Measurements from ENCODE around the gene SSBP2. TPM values are rescaled to one million over a fixed set of nuclear protein-coding genes. Genes with fewer than 3 reads are reported as not detected.

Gene SSBP2
- total RNA-seq, 1 donor from 2014 or later: 146 TPM

DNA sequence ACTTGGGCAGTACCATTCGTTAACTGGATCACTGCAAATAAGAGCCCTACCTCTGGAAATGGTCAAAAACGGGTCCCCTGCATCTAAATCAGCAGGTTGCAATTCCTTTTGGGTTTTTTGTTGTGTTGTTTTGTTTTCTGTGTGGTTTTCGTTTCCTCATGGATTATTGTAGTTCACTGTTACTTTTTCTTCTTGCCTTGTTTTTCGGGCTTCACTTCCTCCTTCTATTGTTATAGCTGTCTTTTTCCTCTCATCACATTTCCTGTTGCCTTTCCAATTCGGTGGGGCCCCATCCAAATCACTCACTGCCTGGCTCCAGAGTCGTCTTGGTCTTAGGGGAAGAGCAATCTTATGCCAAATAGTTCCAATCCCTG lies 8.7 kb upstream of the SSBP2 start:
- Mint-ChIP-seq H3K27ac (ENCODE audit: unreplicated experiment) (no peak overlapping the region), H3K4me3 (ENCODE audit: unreplicated experiment) (no peak overlapping the region), H3K9me3 (ENCODE audit: unreplicated experiment) (no peaks in the 10 kb centered on the region), H3K4me1 (ENCODE audit: low read depth, unreplicated experiment) (peaks cover 4% of the 10 kb centered on the region), H3K27me3 (ENCODE audit: unreplicated experiment) (no peaks in the 10 kb centered on the region), H3K36me3 (ENCODE audit: unreplicated experiment) (no peaks in the 10 kb centered on the region)
- TF ChIP-seq, protein P1, sequence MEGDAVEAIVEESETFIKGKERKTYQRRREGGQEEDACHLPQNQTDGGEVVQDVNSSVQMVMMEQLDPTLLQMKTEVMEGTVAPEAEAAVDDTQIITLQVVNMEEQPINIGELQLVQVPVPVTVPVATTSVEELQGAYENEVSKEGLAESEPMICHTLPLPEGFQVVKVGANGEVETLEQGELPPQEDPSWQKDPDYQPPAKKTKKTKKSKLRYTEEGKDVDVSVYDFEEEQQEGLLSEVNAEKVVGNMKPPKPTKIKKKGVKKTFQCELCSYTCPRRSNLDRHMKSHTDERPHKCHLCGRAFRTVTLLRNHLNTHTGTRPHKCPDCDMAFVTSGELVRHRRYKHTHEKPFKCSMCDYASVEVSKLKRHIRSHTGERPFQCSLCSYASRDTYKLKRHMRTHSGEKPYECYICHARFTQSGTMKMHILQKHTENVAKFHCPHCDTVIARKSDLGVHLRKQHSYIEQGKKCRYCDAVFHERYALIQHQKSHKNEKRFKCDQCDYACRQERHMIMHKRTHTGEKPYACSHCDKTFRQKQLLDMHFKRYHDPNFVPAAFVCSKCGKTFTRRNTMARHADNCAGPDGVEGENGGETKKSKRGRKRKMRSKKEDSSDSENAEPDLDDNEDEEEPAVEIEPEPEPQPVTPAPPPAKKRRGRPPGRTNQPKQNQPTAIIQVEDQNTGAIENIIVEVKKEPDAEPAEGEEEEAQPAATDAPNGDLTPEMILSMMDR (IDR thresholded peaks at IDR 0.05; ENCODE audit: partially characterized antibody, unreplicated experiment): no peak
- DNase-seq: no peak

DNA sequence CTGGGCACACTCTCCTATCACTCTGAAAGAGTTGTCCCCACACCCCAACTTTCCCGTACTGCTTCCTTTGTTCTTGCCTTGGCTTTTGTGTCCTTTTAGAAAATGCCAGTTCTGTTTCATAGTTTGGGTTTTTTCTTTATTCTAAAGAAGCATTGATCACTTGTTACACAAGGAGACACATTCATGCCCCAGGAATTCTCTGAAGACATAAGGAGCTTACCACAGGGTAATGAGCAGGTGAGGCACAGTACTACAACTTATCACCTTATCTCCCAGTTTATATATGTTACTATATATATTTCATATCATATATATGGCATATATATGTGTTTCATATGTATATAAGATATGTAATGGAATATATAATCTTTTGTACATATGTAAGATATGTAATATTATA lies 6.5 kb upstream of the SSBP2 start:
- Mint-ChIP-seq H3K9me3 (ENCODE audit: unreplicated experiment) (peaks cover 3% of the 10 kb centered on the region), H3K27me3 (ENCODE audit: unreplicated experiment) (peaks cover 2% of the 10 kb centered on the region), H3K36me3 (ENCODE audit: unreplicated experiment) (no peaks in the 10 kb centered on the region), H3K27ac (ENCODE audit: unreplicated experiment) (no peak overlapping the region), H3K4me1 (ENCODE audit: low read depth, unreplicated experiment) (peaks cover 19% of the 10 kb centered on the region), H3K4me3 (ENCODE audit: unreplicated experiment) (no peak overlapping the region)
- TF ChIP-seq, protein P1 (IDR thresholded peaks at IDR 0.05; ENCODE audit: partially characterized antibody, unreplicated experiment): no peak
- no peak for DNase-seq

DNA sequence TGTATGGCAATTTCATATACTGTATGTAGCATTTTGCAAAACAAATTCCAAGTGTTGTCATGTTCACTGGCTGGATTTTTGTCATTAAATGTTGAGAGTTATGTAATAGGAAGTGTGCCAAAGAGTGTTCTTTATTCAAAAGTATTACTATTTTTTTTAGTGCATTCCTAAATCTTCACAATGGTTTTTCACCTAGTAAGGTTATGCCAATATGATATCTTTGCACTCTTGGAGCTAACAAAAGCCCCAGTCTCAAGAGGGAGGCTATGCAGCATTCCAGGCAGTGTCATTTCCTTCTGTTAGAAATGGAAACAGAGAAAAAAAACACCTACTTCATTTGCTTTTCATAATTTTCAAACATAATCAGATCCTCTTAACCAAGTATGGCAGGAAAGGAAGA lies 5.1 kb upstream of the SSBP2 start:
- H3K27ac Mint-ChIP-seq (ENCODE audit: unreplicated experiment): no peak overlapping the region
- peaks cover 3% of the 10 kb centered on the region for H3K27me3 Mint-ChIP-seq (ENCODE audit: unreplicated experiment)
- no peak overlapping the region for H3K4me3 Mint-ChIP-seq (ENCODE audit: unreplicated experiment)
- H3K9me3 Mint-ChIP-seq (ENCODE audit: unreplicated experiment): peaks cover 7% of the 10 kb centered on the region
- peaks cover 23% of the 10 kb centered on the region for H3K4me1 Mint-ChIP-seq (ENCODE audit: low read depth, unreplicated experiment)
- TF ChIP-seq, protein P1 (IDR thresholded peaks at IDR 0.05; ENCODE audit: partially characterized antibody, unreplicated experiment): no peak
- no peaks in the 10 kb centered on the region for H3K36me3 Mint-ChIP-seq (ENCODE audit: unreplicated experiment)
- DNase-seq: no peak

DNA sequence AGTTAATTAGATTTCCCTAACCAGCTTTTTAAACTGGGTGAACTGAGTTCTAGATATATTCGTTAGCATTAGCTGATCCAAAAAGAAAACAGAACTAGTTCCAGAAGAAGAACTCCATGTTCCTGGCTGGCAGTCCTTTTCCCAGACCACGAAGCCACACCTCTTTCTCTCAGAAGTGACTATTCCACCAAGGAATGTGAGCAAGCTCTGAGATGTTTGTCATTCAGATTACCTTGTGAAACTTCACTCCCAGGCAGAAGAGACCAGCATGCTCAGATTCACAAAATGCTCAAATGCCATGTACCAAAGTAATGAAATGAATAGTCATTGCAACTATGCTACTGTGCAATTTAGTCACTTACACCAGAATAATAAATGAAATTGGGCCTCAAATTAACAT lies 4.4 kb upstream of the SSBP2 start:
- H3K36me3 Mint-ChIP-seq (ENCODE audit: unreplicated experiment): no peaks in the 10 kb centered on the region

DNA sequence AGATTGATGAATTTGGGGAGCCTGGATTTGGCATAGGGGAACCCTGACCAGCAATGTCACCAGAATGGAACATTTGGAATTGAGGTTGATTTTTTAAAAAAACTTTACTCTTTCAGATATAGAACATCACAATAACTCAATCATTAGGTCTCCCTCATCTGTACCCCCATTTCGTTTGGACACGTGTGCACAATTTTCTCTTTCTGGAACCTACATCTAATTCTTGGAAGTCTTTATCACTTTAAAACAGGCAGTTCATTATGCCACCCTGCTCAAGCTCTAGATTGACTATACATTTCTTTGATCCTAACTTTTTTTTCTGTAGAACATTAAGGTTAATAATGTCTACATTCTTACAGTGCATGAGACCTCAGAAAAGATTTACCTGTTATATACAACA lies 3.7 kb upstream of the SSBP2 start:
- peaks cover 5% of the 10 kb centered on the region for H3K27me3 Mint-ChIP-seq (ENCODE audit: unreplicated experiment)
- no peak overlapping the region for H3K4me3 Mint-ChIP-seq (ENCODE audit: unreplicated experiment)
- H3K4me1 Mint-ChIP-seq (ENCODE audit: low read depth, unreplicated experiment): peaks cover 23% of the 10 kb centered on the region
- no peak for DNase-seq
- peaks cover 7% of the 10 kb centered on the region for H3K9me3 Mint-ChIP-seq (ENCODE audit: unreplicated experiment)
- H3K27ac Mint-ChIP-seq (ENCODE audit: unreplicated experiment): no peak overlapping the region
- H3K36me3 Mint-ChIP-seq (ENCODE audit: unreplicated experiment): no peaks in the 10 kb centered on the region
- TF ChIP-seq, protein P1 (IDR thresholded peaks at IDR 0.05; ENCODE audit: partially characterized antibody, unreplicated experiment): no peak

More for the DNA sequence above, 4.4 kb upstream of the SSBP2 start:
- DNase-seq: no peak
- Mint-ChIP-seq H3K9me3 (ENCODE audit: unreplicated experiment) (peaks cover 7% of the 10 kb centered on the region), H3K4me3 (ENCODE audit: unreplicated experiment) (no peak overlapping the region), H3K27me3 (ENCODE audit: unreplicated experiment) (peaks cover 3% of the 10 kb centered on the region), H3K4me1 (ENCODE audit: low read depth, unreplicated experiment) (peaks cover 23% of the 10 kb centered on the region), H3K27ac (ENCODE audit: unreplicated experiment) (no peak overlapping the region)
- TF ChIP-seq, protein P1 (IDR thresholded peaks at IDR 0.05; ENCODE audit: partially characterized antibody, unreplicated experiment): no peak
